HG02623 (cell line): ENCODE results near the gene IRAK4.

Source experiments
- ATAC-seq: cut with Tn5 transposase; IDR thresholded peaks from one replicate; pipeline ENCODE4 v1.9.1; 2021; ENCODE audit warnings: moderate library complexity; ENCODE audit not compliant: unreplicated experiment

Gene IRAK4

GRCh38 chr12:43835656-43836474 lies 77.1 kb downstream of the IRAK4 start, which contains the start of gene TMEM117:
TMEM117 (plus strand) TSS chr12:43836081.
- peak; percentile 81 for ATAC-seq

- ATAC-seq: no peak
Observed at GRCh38 chr12:43836475-43836989, 77.8 kb downstream of the IRAK4 start.
